ENCODE results near the gene SKAP2.

SKAP2 gene

DNA sequence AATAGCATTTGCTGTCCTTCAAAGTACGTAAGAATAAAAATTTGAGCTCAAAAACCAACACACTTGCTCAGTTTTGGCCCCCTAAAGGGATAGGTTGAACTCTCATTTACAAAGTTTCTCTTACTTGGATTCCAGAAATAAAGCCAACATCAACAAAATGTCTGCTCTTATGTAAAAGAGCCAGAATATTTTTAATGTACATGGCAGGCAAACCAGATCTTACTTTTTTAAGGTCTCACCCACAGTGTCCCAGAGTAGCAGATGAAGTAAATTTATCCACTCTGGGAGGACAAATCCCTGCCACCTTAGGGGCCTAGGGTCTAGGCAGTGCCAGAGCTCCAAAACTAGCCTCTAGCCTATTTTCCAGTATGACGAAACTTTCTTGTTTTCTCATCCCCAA lies 159.6 kb downstream of the SKAP2 start:
- DNase-seq, result no peak
- H3K9me3 ChIP-seq (ENCODE audit: severe bottlenecking), result no peaks in the 10 kb centered on the region
- H3K4me3 ChIP-seq (ENCODE audit: low read depth, low read length), result no peak overlapping the region
- TF ChIP-seq, protein P1, sequence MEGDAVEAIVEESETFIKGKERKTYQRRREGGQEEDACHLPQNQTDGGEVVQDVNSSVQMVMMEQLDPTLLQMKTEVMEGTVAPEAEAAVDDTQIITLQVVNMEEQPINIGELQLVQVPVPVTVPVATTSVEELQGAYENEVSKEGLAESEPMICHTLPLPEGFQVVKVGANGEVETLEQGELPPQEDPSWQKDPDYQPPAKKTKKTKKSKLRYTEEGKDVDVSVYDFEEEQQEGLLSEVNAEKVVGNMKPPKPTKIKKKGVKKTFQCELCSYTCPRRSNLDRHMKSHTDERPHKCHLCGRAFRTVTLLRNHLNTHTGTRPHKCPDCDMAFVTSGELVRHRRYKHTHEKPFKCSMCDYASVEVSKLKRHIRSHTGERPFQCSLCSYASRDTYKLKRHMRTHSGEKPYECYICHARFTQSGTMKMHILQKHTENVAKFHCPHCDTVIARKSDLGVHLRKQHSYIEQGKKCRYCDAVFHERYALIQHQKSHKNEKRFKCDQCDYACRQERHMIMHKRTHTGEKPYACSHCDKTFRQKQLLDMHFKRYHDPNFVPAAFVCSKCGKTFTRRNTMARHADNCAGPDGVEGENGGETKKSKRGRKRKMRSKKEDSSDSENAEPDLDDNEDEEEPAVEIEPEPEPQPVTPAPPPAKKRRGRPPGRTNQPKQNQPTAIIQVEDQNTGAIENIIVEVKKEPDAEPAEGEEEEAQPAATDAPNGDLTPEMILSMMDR (IDR thresholded peaks at IDR 0.05; ENCODE audit: low read depth, low read length), result no peak
- H3K36me3 ChIP-seq, result no peaks in the 10 kb centered on the region
- no peaks in the 10 kb centered on the region for H3K27me3 ChIP-seq (ENCODE audit: insufficient read depth, low read depth, severe bottlenecking)
- H3K27ac ChIP-seq, result no peak overlapping the region

DNA sequence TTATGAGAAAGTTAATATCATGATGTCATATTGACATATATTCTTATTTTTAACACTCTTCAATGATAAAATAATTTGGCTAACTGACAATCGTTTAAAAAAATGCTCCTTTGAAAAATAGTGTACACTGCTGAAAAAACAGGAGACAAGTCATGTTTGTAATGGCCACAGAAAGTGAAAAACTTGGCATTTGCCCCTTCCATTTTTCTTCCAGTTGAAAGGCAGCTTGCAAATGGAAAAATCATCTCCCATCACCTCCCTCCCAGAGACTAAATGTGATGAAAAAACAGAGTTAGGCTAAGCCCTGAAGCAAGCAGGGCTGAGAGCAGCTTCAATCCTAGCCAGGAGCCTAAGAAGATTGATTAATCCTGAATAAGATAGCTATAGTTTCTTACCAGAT lies 160.4 kb downstream of the SKAP2 start:
- TF ChIP-seq, protein P1 (IDR thresholded peaks at IDR 0.05; ENCODE audit: low read depth, low read length), result no peak
- Histone ChIP-seq H3K27ac (no peak overlapping the region), H3K4me3 (ENCODE audit: low read depth, low read length) (no peak overlapping the region), H3K27me3 (ENCODE audit: insufficient read depth, low read depth, severe bottlenecking) (no peaks in the 10 kb centered on the region), H3K9me3 (ENCODE audit: severe bottlenecking) (no peaks in the 10 kb centered on the region), H3K36me3 (no peaks in the 10 kb centered on the region)
- DNase-seq, result no peak

DNA sequence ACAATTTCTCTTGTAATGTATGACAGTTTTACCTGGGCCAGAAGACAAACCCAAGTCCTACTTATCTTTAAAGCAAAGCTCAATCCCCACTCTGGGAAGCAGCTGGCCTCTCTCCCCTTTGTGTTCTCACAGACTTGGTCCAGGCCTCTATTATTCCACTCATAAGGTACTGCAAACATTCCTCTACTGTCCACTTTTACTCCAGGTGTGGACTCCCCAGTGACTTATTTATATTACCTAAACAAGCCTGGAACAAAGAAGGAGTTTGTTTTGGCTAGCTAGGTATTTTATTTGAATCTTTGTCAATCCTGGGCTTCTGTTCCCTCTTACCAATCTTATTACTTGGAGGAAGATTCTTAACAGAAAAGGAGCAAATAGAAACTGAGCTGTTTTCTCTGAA lies 163.5 kb downstream of the SKAP2 start:
- Histone ChIP-seq H3K27me3 (ENCODE audit: insufficient read depth, low read depth, severe bottlenecking) (no peaks in the 10 kb centered on the region), H3K9me3 (ENCODE audit: severe bottlenecking) (no peaks in the 10 kb centered on the region), H3K27ac (no peak overlapping the region), H3K4me3 (ENCODE audit: low read depth, low read length) (no peak overlapping the region), H3K36me3 (no peaks in the 10 kb centered on the region)
- no peak for DNase-seq
- TF ChIP-seq, protein P1 (IDR thresholded peaks at IDR 0.05; ENCODE audit: low read depth, low read length), result no peak

DNA sequence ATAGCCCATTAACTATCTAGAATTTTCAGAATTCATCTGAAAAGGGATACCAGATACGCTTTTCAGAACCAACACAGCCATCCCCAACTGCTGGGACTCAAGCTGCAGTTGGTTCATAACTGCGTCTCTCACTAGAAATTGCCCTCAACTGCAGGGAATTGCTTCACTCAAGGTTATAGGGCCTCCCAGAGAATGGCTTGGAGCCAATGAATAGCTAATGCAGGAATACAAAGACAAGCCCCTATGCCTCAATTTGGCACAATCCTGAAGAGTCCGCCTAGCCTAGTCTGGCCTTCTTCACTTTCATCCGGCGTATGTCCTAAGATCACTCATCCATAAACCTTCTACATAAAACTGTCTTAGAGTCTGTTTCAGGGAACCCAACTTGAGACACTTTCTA lies 164.0 kb downstream of the SKAP2 start:
- Histone ChIP-seq H3K27ac (no peak overlapping the region), H3K36me3 (no peaks in the 10 kb centered on the region), H3K27me3 (ENCODE audit: insufficient read depth, low read depth, severe bottlenecking) (no peaks in the 10 kb centered on the region), H3K9me3 (ENCODE audit: severe bottlenecking) (no peaks in the 10 kb centered on the region), H3K4me3 (ENCODE audit: low read depth, low read length) (no peak overlapping the region)
- no peak for DNase-seq
- TF ChIP-seq, protein P1 (IDR thresholded peaks at IDR 0.05; ENCODE audit: low read depth, low read length), result no peak

DNA sequence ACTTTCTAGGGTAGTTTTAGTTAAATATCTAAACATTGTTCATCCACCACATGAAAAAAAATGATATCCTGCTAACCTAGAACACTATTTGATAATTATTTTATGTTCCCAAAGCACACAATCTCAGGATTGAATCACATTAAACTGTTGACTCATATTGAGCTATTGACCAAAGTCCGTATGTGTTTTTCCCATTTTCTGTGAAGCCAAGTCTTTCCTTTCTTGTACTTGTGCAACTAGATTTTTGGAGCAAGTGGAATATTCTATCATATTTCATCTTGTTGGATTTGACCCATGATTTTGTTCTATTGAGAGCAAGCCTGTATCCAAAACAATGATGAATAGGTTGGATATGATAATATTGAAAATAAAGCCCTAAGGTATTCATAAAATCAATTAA lies 164.6 kb downstream of the SKAP2 start:
- DNase-seq, result no peak
- no peak overlapping the region for H3K27ac ChIP-seq

DNA sequence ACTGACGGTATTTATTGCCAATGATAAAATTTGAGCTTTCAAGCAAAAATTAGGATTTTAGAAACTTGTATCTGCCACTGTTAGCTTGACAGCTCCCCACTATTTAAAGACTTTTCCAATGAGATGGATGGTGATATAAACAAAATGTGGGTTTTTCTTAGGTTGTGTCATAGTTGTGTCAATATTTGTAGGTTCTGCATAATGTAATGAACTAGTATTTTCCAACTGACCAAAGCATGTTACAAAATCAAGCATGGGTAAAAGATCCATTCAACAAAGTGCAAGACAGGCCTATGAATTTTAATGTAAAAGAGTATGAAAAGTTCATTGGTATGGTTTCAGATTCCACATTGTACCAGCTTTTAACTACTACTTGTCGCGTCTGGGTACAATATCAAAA lies 165.6 kb downstream of the SKAP2 start:
- no peaks in the 10 kb centered on the region for H3K27me3 ChIP-seq (ENCODE audit: insufficient read depth, low read depth, severe bottlenecking)
- H3K27ac ChIP-seq, result no peak overlapping the region
- DNase-seq, result no peak
- no peaks in the 10 kb centered on the region for H3K9me3 ChIP-seq (ENCODE audit: severe bottlenecking)
- H3K36me3 ChIP-seq, result no peaks in the 10 kb centered on the region
- no peak overlapping the region for H3K4me3 ChIP-seq (ENCODE audit: low read depth, low read length)
- TF ChIP-seq, protein P1 (IDR thresholded peaks at IDR 0.05; ENCODE audit: low read depth, low read length), result no peak

More for the DNA sequence above, 164.6 kb downstream of the SKAP2 start:
- Histone ChIP-seq H3K4me3 (ENCODE audit: low read depth, low read length) (no peak overlapping the region), H3K36me3 (no peaks in the 10 kb centered on the region), H3K9me3 (ENCODE audit: severe bottlenecking) (no peaks in the 10 kb centered on the region), H3K27me3 (ENCODE audit: insufficient read depth, low read depth, severe bottlenecking) (no peaks in the 10 kb centered on the region)
- TF ChIP-seq, protein P1 (IDR thresholded peaks at IDR 0.05; ENCODE audit: low read depth, low read length), result no peak

Measured in WERI-Rb-1 (cell line).